Activated CD8-positive, alpha-beta T cell treated with anti-CD3 and anti-CD28 coated beads, Interleukin-2, amount 10 ng/mL, durations not matched to agents 7 days and 5 days (primary cell): ENCODE measurements around the gene PWP2. TPM values are rescaled to one million over a fixed set of nuclear protein-coding genes. Genes with fewer than 3 reads are reported as not detected.
A peak's percentile ranks its signal among the peaks of the same experiment; 100 is the strongest.
"Not testable (repeated sequence)": the region's sequence is repeated elsewhere in the genome, so short reads cannot be mapped to it uniquely, and the experiment has no call there.

ENCODE experiments used
- ATAC-seq: fragments of 150-1000 bp; cut with Tn5 transposase; one replicate; pipeline ENCODE4 v1.10.0; 2021; ENCODE audit warnings: moderate library complexity
- CTCF ChIA-PET: fragments of 350-600 bp; sonication (Branson Sonifier 250); formaldehyde crosslinking; loops from one replicate; lab custom pipeline; 2021; ENCODE audit warnings: antibody characterized with exemption; lab: Charles Lee
- POLR2A ChIA-PET: fragments of 350-600 bp; sonication (Branson Sonifier 250); formaldehyde crosslinking; loops from one replicate; lab custom pipeline; 2021; ENCODE audit warnings: antibody characterized with exemption; lab: Charles Lee
- DNase-seq: peaks from one replicate; pipeline ENCODE4 v3.0.0-alpha.2; 2020
- H3K27ac Mint-ChIP-seq: one replicate; pipeline ENCODE4 v1.8.0; 2021; ENCODE audit warnings: mild to moderate bottlenecking, mixed read lengths
- H3K27me3 Mint-ChIP-seq: one replicate; pipeline ENCODE4 v1.8.0; 2021; ENCODE audit warnings: low read depth, mixed read lengths
- H3K36me3 Mint-ChIP-seq: one replicate; pipeline ENCODE4 v1.8.0; 2021; ENCODE audit warnings: low read depth, mixed read lengths
- H3K4me1 Mint-ChIP-seq: one replicate; pipeline ENCODE4 v1.8.0; 2021; ENCODE audit warnings: low read depth, mixed read lengths
- H3K4me3 Mint-ChIP-seq: one replicate; pipeline ENCODE4 v1.8.0; 2021; ENCODE audit warnings: mild to moderate bottlenecking, mixed read lengths
- H3K9me3 Mint-ChIP-seq: one replicate; pipeline ENCODE4 v1.8.0; 2022; ENCODE audit warnings: mixed read lengths; ENCODE audit not compliant: insufficient read depth
- total RNA-seq, 2 experiments: library from RNA; stranded (reverse); gene quantifications; one replicate each; pipeline ENCODE4 v1.2.3, GENCODE V29; 2021

The PWP2 gene
- total RNA-seq, 2 experiments from 2014 or later: 2.9 to 8.0 TPM

DNA sequence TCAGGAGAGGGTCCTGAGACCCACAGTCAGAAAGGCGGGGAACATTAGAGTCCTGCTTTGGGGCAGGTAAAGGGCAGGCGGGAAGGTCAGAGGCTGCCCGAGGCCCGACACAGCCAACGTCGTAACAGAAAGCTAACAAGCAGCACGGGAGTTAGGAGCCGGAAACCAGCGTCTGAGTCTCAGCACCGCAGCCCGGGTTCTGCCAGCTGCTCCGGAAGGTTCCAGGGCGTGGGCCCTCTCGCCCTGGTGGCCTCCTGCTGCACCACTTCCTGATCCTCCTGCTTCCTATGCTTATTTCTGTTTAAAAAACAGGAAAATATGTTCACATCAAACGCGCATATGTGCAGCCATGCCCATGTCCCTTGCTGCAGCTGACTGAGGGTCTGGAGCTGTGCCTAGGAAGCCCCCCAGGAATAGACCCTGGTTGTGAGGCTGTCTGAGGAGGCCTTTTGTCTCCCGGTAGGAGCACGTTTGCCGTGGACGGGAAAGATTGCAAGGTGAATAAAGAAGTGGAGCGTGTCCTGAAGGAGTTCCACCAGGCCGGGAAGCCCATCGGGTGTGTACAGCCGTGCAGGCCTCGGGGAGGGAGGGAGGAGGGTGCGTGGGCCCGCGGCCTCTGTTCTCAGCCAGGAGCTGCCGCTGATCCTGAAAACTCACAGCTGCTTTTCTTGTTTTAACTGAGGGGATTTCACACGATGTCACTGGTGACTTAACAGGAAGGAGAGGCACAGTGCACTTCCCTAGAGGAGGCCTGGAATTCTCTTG, 32.8 kb downstream of the PWP2 start:
- CTCF ChIA-PET, H3K27ac Mint-ChIP-seq, H3K4me1 Mint-ChIP-seq, H3K36me3 Mint-ChIP-seq, POLR2A ChIA-PET, H3K27me3 Mint-ChIP-seq, H3K9me3 Mint-ChIP-seq, H3K4me3 Mint-ChIP-seq: not testable (repeated sequence)
- ATAC-seq: peak; percentile 56
- DNase-seq: peak; percentile 14

DNA sequence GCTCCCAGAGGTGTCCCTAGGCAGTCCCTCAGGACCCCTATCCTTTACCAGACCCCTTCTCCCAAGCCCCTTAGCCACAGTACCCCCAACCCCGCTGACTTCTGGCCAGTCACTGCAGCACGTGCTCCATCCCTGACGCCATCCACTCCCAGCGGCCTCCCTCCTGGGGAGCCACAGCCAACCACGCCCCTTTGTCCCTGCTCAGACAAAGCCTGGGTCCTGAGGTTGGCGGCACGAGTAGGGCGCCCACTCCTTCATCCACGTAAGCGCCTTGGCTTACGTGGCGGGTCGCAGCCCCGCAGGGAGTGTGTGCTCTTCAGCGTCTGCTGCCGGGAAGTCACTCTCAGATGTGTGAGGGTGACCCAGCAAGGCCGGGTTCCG, 33.3 kb downstream of the PWP2 start:
- POLR2A ChIA-PET, H3K27me3 Mint-ChIP-seq, H3K9me3 Mint-ChIP-seq, H3K4me3 Mint-ChIP-seq, H3K36me3 Mint-ChIP-seq, ATAC-seq, CTCF ChIA-PET, H3K4me1 Mint-ChIP-seq, H3K27ac Mint-ChIP-seq, DNase-seq: not testable (repeated sequence)

- H3K9me3 Mint-ChIP-seq, H3K4me3 Mint-ChIP-seq, H3K4me1 Mint-ChIP-seq, H3K27ac Mint-ChIP-seq, CTCF ChIA-PET, DNase-seq, POLR2A ChIA-PET, H3K36me3 Mint-ChIP-seq, H3K27me3 Mint-ChIP-seq, ATAC-seq: not testable (repeated sequence)
Measured at GRCh38 chr21:44142470-44142869, 35.3 kb downstream of the PWP2 start.

- DNase-seq, H3K4me1 Mint-ChIP-seq, CTCF ChIA-PET, H3K36me3 Mint-ChIP-seq, H3K27me3 Mint-ChIP-seq, H3K9me3 Mint-ChIP-seq, H3K4me3 Mint-ChIP-seq, H3K27ac Mint-ChIP-seq, POLR2A ChIA-PET: not testable (repeated sequence)
- ATAC-seq: peak; percentile 40
Measured at GRCh38 chr21:44143380-44143779, 36.2 kb downstream of the PWP2 start.

- H3K27ac Mint-ChIP-seq, H3K4me3 Mint-ChIP-seq, CTCF ChIA-PET, POLR2A ChIA-PET, ATAC-seq, DNase-seq, H3K27me3 Mint-ChIP-seq, H3K4me1 Mint-ChIP-seq, H3K9me3 Mint-ChIP-seq, H3K36me3 Mint-ChIP-seq: not testable (repeated sequence)
Measured at GRCh38 chr21:44143996-44144395, 36.8 kb downstream of the PWP2 start.

- H3K27me3 Mint-ChIP-seq, H3K9me3 Mint-ChIP-seq, H3K4me1 Mint-ChIP-seq, POLR2A ChIA-PET, H3K4me3 Mint-ChIP-seq, DNase-seq, CTCF ChIA-PET, H3K27ac Mint-ChIP-seq, H3K36me3 Mint-ChIP-seq: not testable (repeated sequence)
- ATAC-seq: peak; percentile 65
Measured at GRCh38 chr21:44144784-44145602, 37.8 kb downstream of the PWP2 start.

DNA sequence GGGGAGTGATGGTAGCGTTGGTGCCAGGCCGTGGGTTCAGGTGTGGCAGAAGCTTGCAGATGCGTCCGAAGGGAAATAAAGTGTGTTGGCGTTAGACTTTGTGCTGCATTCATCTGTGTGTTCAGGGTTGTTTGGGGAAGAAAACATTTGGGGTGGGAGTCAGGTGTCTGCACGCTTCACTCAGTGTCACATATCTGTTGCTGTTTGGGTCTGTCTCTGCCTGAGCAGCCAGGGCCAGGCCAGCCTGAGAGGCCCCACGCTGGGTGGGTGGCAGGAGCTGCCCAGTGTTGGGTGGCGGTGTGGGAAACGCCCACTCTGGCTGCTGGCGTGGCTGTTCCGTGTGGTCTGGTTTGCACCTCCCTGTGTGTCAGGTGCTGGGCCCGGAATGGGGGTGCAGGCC, 38.4 kb downstream of the PWP2 start:
- H3K27ac Mint-ChIP-seq, H3K36me3 Mint-ChIP-seq, H3K4me1 Mint-ChIP-seq, H3K9me3 Mint-ChIP-seq, CTCF ChIA-PET, POLR2A ChIA-PET, DNase-seq, H3K4me3 Mint-ChIP-seq, H3K27me3 Mint-ChIP-seq: not testable (repeated sequence)
- peak; percentile 15 for ATAC-seq

DNA sequence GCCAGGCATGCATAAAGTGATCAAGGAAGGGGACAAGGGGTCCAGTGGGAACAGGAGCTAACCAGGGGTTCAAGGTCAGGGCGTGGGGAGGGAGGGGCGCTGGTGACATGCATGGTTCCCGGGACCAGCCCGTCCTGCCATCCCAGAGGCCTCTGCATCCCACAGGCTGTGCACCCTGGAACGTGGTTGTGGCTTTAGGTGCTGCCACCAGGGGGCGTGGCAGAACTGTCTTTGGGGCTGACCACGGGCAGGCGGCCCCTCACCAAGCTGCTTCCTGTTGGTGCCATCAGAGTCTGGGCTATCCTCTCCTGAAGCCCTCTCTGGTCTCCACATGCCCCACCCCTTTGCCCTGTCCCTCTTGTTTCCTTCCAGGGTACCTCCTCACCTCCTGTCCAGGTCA, 39.9 kb downstream of the PWP2 start:
- H3K36me3 Mint-ChIP-seq, H3K4me1 Mint-ChIP-seq, POLR2A ChIA-PET, CTCF ChIA-PET, H3K9me3 Mint-ChIP-seq, H3K27me3 Mint-ChIP-seq, DNase-seq, H3K4me3 Mint-ChIP-seq, H3K27ac Mint-ChIP-seq: not testable (repeated sequence)
- peak; percentile 18 for ATAC-seq

DNA sequence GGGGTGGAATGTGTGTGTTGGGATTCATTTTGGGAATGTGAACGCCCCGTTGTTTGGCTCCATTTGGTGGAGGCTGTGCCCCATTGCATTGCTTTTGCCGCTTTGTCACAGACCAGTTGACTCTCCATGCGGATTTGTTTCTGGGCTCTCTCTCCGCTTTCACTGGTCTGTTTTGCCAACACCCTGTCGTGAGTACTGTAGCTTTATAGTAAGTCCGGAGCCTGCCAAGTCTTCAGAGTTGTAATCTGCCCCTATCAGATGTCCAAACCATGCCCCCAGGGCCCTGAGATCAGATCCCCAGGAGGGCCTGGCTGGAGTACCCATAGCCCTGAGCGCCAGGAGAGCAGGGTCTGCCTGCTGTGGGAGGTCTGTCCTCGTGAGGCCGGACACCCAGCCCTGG, 43.1 kb downstream of the PWP2 start:
- H3K4me1 Mint-ChIP-seq, H3K9me3 Mint-ChIP-seq, DNase-seq, ATAC-seq, CTCF ChIA-PET, POLR2A ChIA-PET, H3K36me3 Mint-ChIP-seq, H3K27me3 Mint-ChIP-seq, H3K27ac Mint-ChIP-seq, H3K4me3 Mint-ChIP-seq: not testable (repeated sequence)

- DNase-seq, CTCF ChIA-PET, H3K27ac Mint-ChIP-seq: not testable (repeated sequence)
Measured at GRCh38 chr21:44153214-44153888, 46.2 kb downstream of the PWP2 start.

DNA sequence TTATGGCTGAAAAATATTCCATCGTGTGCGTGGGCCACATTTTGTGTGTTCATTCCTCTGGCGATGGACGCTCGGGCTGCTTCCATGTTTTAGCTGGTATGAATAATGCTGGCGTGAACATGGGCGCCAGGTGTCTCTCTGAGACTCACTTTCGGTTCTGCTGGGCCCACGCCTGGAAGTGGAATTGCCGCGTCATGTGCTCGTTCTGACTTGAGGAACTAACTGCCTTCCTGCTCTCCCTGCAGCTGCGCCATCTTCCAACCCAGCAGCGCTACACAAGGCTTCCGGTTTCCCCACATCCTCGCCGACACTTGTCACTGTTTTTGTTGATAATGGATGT, 46.7 kb downstream of the PWP2 start:
- DNase-seq: peak; percentile 18
- H3K27ac Mint-ChIP-seq, H3K27me3 Mint-ChIP-seq, CTCF ChIA-PET, ATAC-seq, H3K36me3 Mint-ChIP-seq, H3K9me3 Mint-ChIP-seq, POLR2A ChIA-PET, H3K4me1 Mint-ChIP-seq, H3K4me3 Mint-ChIP-seq: not testable (repeated sequence)

More at GRCh38 chr21:44153214-44153888, 46.2 kb downstream of the PWP2 start:
- H3K27me3 Mint-ChIP-seq, H3K4me3 Mint-ChIP-seq, H3K36me3 Mint-ChIP-seq, H3K4me1 Mint-ChIP-seq, POLR2A ChIA-PET, ATAC-seq, H3K9me3 Mint-ChIP-seq: not testable (repeated sequence)

DNA sequence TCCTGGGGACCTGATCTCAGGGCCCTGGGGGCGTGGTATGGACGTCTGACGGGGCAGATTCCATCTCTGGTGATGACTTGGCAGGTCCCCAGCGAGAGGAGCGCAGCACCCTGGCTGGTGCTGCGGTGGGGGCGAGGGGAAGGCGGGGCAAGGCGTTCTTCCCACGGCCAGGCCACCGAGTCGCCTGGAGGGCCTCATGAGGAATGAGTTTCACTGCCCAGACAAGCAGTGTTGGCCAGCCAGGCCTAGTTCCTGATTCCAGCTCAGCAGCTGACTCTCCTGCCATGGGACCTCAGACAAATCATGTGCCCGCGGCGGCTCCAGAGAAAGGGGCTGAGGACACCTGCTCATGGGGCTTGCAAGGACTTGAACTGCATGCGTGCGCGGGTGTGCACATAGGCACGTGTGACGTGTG, 47.6 kb downstream of the PWP2 start:
- CTCF ChIA-PET, H3K27me3 Mint-ChIP-seq, H3K27ac Mint-ChIP-seq, DNase-seq, H3K9me3 Mint-ChIP-seq, H3K4me1 Mint-ChIP-seq, POLR2A ChIA-PET, ATAC-seq, H3K36me3 Mint-ChIP-seq, H3K4me3 Mint-ChIP-seq: not testable (repeated sequence)
